Osteocyte (in vitro differentiated cells): Measurements from ENCODE around the gene BHMT2. TPM values are rescaled to one million over a fixed set of nuclear protein-coding genes. Genes with fewer than 3 reads are reported as not detected.
A peak's percentile ranks its signal among the peaks of the same experiment; 100 is the strongest.

Experiments used
- DNase-seq: peaks from one replicate; pipeline ENCODE4 v3.0.0; 2021; ENCODE audit warnings: mixed read lengths; ENCODE audit not compliant: unreplicated experiment; ENCODE audit errors: extremely low spot score
- H3K27ac Mint-ChIP-seq: one replicate; pipeline ENCODE4 v1.8.0; 2021; ENCODE audit warnings: mild to moderate bottlenecking, mixed read lengths; ENCODE audit not compliant: unreplicated experiment
- H3K27me3 Mint-ChIP-seq: one replicate; pipeline ENCODE4 v1.8.0; 2021; ENCODE audit warnings: mixed read lengths; ENCODE audit not compliant: unreplicated experiment
- H3K36me3 Mint-ChIP-seq: one replicate; pipeline ENCODE4 v1.8.0; 2021; ENCODE audit warnings: mixed read lengths; ENCODE audit not compliant: unreplicated experiment
- H3K4me1 Mint-ChIP-seq: one replicate; pipeline ENCODE4 v1.8.0; 2021; ENCODE audit warnings: mixed read lengths; ENCODE audit not compliant: unreplicated experiment
- H3K4me3 Mint-ChIP-seq: one replicate; pipeline ENCODE4 v1.8.0; 2021; ENCODE audit warnings: mild to moderate bottlenecking, moderate library complexity, mixed read lengths; ENCODE audit not compliant: unreplicated experiment
- H3K9me3 Mint-ChIP-seq: one replicate; pipeline ENCODE4 v1.8.0; 2021; ENCODE audit warnings: mixed read lengths; ENCODE audit not compliant: unreplicated experiment
- CTCF ChIP-seq: fragments of 200-600 bp; sonication (generic); IDR thresholded peaks from 2 replicates; pipeline ENCODE4 v1.5.0; 2021; ENCODE audit warnings: antibody characterized with exemption, mild to moderate bottlenecking, moderate library complexity
- total RNA-seq: library from RNA; stranded (reverse); gene quantifications from 2 replicates; pipeline ENCODE4 v1.2.1, GENCODE V29; 2021

The BHMT2 gene
- total RNA-seq, 1 donor from 2014 or later = not detected

- Mint-ChIP-seq H3K4me3 (no peak overlapping the region), H3K36me3 (no peaks in the 10 kb centered on the region), H3K27ac (no peak overlapping the region), H3K4me1 (no peaks in the 10 kb centered on the region), H3K9me3 (no peaks in the 10 kb centered on the region), H3K27me3 (peaks cover 23% of the 10 kb centered on the region)
- TF ChIP-seq CTCF = no peak
- no peak for DNase-seq
These were observed 55.0 kb downstream of the BHMT2 start for GRCh38 chr5:79124607-79125006.

GRCh38 chr5:79130781-79131180, 61.2 kb downstream of the BHMT2 start:
- DNase-seq = no peak
- H3K9me3 Mint-ChIP-seq = no peaks in the 10 kb centered on the region
- peaks cover 14% of the 10 kb centered on the region for H3K4me1 Mint-ChIP-seq
- peaks cover 23% of the 10 kb centered on the region for H3K27me3 Mint-ChIP-seq
- no peaks in the 10 kb centered on the region for H3K36me3 Mint-ChIP-seq
- no peak overlapping the region for H3K4me3 Mint-ChIP-seq
- H3K27ac Mint-ChIP-seq = no peak overlapping the region
- TF ChIP-seq CTCF = no peak

- H3K27ac Mint-ChIP-seq = peak overlapping the region; percentile 94
- peaks cover 18% of the 10 kb centered on the region for H3K27me3 Mint-ChIP-seq
- peak; percentile 14 for TF ChIP-seq CTCF
- no peaks in the 10 kb centered on the region for H3K36me3 Mint-ChIP-seq
- peak overlapping the region; percentile 86 for H3K4me3 Mint-ChIP-seq
- no peak for DNase-seq
- peaks cover 14% of the 10 kb centered on the region for H3K4me1 Mint-ChIP-seq
- H3K9me3 Mint-ChIP-seq = no peaks in the 10 kb centered on the region
These were observed 63.6 kb downstream of the BHMT2 start for GRCh38 chr5:79133121-79133656.

GRCh38 chr5:79133657-79134451, 64.3 kb downstream of the BHMT2 start:
- Mint-ChIP-seq H3K27me3 (peaks cover 19% of the 10 kb centered on the region), H3K27ac (peak overlapping the region; percentile 94), H3K4me1 (peaks cover 14% of the 10 kb centered on the region), H3K36me3 (no peaks in the 10 kb centered on the region), H3K9me3 (no peaks in the 10 kb centered on the region), H3K4me3 (peak overlapping the region; percentile 86)
- peak; percentile 88 for DNase-seq
- peak; percentile 83 for TF ChIP-seq CTCF

GRCh38 chr5:79135790-79136553, 66.4 kb downstream of the BHMT2 start:
- Mint-ChIP-seq H3K4me3 (no peak overlapping the region), H3K4me1 (peaks cover 14% of the 10 kb centered on the region), H3K27ac (no peak overlapping the region), H3K36me3 (no peaks in the 10 kb centered on the region), H3K9me3 (no peaks in the 10 kb centered on the region), H3K27me3 (peaks cover 15% of the 10 kb centered on the region)
- DNase-seq = no peak
- TF ChIP-seq CTCF = no peak
